ENCODE data around the gene GLS2.
A peak's percentile ranks its signal among the peaks of the same experiment; 100 is the strongest.
"Not testable (repeated sequence)": the region's sequence is repeated elsewhere in the genome, so short reads cannot be mapped to it uniquely, and the experiment has no call there.

The GLS2 gene

DNA sequence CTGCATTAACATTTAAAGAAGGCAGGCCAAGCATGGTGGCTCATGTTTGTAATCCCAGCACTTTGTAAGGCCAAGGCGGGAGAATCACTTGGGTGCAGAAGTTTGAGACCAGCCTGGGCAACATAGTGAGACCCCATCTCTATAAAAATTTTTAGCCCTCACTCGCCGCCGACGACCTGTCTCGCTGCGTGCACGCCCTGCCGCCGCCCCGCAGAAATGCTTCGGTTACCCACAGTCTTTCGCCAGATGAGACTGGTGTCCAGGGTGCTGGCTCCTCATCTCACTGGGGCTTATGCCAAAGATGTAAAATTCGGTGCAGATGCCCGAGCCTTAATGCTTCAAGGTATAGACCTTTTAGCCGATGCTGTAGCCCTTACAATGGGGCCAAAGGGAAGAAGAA, 22.8 kb upstream of the GLS2 start:
- Histone ChIP-seq H3K36me3 (replicated peaks; ENCODE audit: low read depth, low read length) (no peaks in the 10 kb centered on the region), H3K4me2 (ENCODE audit: low read length) (no peak overlapping the region), H3K27me3 (ENCODE audit: low read depth, low read length) (peaks cover 10% of the 10 kb centered on the region), H3K4me1 (ENCODE audit: low read length) (no peaks in the 10 kb centered on the region), H3K9ac (ENCODE audit: low read length) (no peak overlapping the region), H3K9me3 (ENCODE audit: insufficient read depth, low read length) (no peaks in the 10 kb centered on the region), H3K27ac (ENCODE audit: low read length) (no peak overlapping the region), H2AFZ (ENCODE audit: low read depth, low read length) (no peak overlapping the region), H4K20me1 (ENCODE audit: insufficient read depth, low read length) (no peaks in the 10 kb centered on the region), H3K4me3 (ENCODE audit: low read length) (no peak overlapping the region), H3K79me2 (ENCODE audit: low read length) (no peaks in the 10 kb centered on the region)
- TF ChIP-seq, protein P1, sequence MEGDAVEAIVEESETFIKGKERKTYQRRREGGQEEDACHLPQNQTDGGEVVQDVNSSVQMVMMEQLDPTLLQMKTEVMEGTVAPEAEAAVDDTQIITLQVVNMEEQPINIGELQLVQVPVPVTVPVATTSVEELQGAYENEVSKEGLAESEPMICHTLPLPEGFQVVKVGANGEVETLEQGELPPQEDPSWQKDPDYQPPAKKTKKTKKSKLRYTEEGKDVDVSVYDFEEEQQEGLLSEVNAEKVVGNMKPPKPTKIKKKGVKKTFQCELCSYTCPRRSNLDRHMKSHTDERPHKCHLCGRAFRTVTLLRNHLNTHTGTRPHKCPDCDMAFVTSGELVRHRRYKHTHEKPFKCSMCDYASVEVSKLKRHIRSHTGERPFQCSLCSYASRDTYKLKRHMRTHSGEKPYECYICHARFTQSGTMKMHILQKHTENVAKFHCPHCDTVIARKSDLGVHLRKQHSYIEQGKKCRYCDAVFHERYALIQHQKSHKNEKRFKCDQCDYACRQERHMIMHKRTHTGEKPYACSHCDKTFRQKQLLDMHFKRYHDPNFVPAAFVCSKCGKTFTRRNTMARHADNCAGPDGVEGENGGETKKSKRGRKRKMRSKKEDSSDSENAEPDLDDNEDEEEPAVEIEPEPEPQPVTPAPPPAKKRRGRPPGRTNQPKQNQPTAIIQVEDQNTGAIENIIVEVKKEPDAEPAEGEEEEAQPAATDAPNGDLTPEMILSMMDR (IDR thresholded peaks at IDR 0.05; ENCODE audit: low read depth, low read length) = no peak
- TF ChIP-seq EZH2phosphoT487 (IDR thresholded peaks at IDR 0.05; ENCODE audit: low read depth) = no peak

DNA sequence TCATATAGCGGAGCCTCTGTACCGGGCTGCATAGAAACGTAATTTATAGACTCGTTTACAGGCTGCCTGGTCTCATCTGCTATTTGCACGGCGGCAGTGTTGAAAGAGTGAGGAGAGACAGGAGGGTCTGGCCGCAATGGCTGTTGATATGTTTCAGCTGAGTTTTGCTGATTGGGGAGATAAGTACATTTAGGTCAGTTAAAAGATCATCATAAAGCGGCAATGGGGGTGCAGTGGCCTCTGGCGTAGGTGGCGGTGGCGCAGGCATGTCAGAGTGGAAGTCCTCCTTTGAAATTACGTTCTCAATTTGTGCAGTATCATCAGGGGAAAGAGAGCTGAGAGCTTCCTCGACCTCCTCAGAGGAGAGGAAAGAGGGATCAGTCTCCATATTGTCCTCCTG, 11.9 kb upstream of the GLS2 start:
- H3K27me3 ChIP-seq (ENCODE audit: low read depth, low read length); H4K20me1 ChIP-seq (ENCODE audit: insufficient read depth, low read length); H3K4me1 ChIP-seq (ENCODE audit: low read length); H2AFZ ChIP-seq (ENCODE audit: low read depth, low read length); H3K4me2 ChIP-seq (ENCODE audit: low read length); H3K27ac ChIP-seq (ENCODE audit: low read length); H3K4me3 ChIP-seq (ENCODE audit: low read length); H3K79me2 ChIP-seq (ENCODE audit: low read length); H3K9ac ChIP-seq (ENCODE audit: low read length); H3K36me3 ChIP-seq (replicated peaks; ENCODE audit: low read depth, low read length); H3K9me3 ChIP-seq (ENCODE audit: insufficient read depth, low read length): not testable (repeated sequence)

DNA sequence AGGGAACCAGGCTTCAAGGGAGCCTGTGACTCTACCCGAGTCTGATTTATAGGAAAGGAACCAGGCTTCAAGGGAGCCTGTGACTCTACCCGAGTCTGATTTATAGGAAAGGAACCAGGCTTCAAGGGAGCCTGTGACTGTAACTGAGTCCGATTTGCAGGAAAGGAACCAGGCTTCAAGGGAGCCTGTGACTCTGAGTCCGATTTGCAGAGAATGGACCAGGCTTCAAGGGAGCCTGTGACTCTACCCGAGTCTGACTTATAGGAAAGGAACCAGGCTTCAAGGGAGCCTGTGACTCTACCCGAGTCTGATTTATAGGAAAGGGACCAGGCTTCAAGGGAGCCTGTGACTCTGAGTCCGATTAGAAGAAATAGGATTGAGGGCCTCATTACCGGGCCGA, 11.5 kb upstream of the GLS2 start:
- H3K36me3 ChIP-seq (replicated peaks; ENCODE audit: low read depth, low read length); H3K9ac ChIP-seq (ENCODE audit: low read length); H3K4me1 ChIP-seq (ENCODE audit: low read length); H3K79me2 ChIP-seq (ENCODE audit: low read length); H3K4me3 ChIP-seq (ENCODE audit: low read length); H3K4me2 ChIP-seq (ENCODE audit: low read length); H4K20me1 ChIP-seq (ENCODE audit: insufficient read depth, low read length); H3K27me3 ChIP-seq (ENCODE audit: low read depth, low read length); H3K9me3 ChIP-seq (ENCODE audit: insufficient read depth, low read length); H2AFZ ChIP-seq (ENCODE audit: low read depth, low read length); H3K27ac ChIP-seq (ENCODE audit: low read length): not testable (repeated sequence)

DNA sequence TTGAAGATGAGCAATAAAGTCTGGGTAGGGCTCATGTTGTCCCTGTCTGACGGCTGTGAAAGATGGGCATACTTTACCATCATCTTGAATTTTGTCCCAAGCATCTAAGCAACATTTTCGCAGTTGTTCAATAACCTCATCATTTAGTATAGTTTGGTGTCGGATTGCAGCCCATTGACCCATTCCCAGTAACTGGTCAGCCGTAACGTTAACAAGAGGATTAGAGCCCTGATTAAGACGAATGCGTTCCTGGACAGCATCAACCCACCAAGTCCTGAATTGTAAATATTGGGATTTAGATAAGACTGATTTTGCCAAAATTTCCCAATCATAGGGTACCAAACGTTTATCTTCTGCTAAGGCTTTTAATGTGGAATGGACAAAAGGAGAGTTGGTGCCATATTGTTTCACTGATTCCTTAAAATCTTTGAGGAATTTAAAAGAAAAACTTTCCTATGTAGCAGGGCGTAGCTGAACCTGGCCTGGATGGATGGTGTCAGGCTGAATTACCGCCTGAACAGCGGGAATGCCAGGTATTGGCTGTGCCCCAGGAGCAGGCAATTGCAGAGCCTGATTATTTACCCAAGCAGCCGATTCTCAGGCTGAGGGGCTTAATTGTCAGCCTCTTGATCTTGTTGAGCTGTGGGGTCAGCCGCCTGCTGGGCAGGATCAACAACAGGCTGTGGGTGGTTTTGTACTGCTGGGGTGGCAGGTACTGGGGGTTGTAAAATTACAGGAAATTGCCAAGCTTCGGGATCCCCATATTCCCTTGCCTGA, 10.4 kb upstream of the GLS2 start:
- not testable (repeated sequence) for H3K4me2 ChIP-seq (ENCODE audit: low read length); H2AFZ ChIP-seq (ENCODE audit: low read depth, low read length); H3K4me3 ChIP-seq (ENCODE audit: low read length); H4K20me1 ChIP-seq (ENCODE audit: insufficient read depth, low read length); H3K36me3 ChIP-seq (replicated peaks; ENCODE audit: low read depth, low read length); H3K27me3 ChIP-seq (ENCODE audit: low read depth, low read length); H3K27ac ChIP-seq (ENCODE audit: low read length); H3K9me3 ChIP-seq (ENCODE audit: insufficient read depth, low read length); H3K79me2 ChIP-seq (ENCODE audit: low read length); H3K4me1 ChIP-seq (ENCODE audit: low read length); H3K9ac ChIP-seq (ENCODE audit: low read length)

DNA sequence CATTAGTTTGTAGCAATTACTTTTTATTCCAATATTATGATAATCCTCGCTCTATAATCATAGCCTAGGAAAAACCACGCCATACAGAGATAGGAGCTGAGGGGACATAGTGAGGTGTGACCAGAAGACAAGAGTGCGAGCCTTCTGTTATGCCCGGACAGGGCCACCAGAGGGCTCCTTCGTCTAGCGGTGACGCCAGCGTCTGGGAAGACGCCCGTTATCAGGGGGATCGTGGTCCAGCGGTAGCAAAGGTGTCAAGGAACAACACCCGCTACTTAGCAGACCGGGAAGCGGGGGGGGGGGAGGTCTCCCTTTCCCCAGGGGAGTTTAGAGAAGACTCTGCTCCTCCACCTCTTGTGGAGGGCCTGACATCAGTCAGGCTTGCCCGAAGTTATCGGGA, 8.7 kb upstream of the GLS2 start:
- Histone ChIP-seq H3K4me2 (ENCODE audit: low read length) (peak overlapping the region; percentile 45), H3K4me3 (ENCODE audit: low read length) (peak overlapping the region; percentile 50; the same call in 1 of the 2 replicates)
- H2AFZ ChIP-seq (ENCODE audit: low read depth, low read length); H3K79me2 ChIP-seq (ENCODE audit: low read length); H3K27ac ChIP-seq (ENCODE audit: low read length); H3K9me3 ChIP-seq (ENCODE audit: insufficient read depth, low read length); H3K4me1 ChIP-seq (ENCODE audit: low read length); H4K20me1 ChIP-seq (ENCODE audit: insufficient read depth, low read length); H3K27me3 ChIP-seq (ENCODE audit: low read depth, low read length); H3K36me3 ChIP-seq (replicated peaks; ENCODE audit: low read depth, low read length); H3K9ac ChIP-seq (ENCODE audit: low read length): not testable (repeated sequence)
- TF ChIP-seq, protein P1 (IDR thresholded peaks at IDR 0.05; ENCODE audit: low read depth, low read length) = peak; percentile 23; the same call in 1 of the 2 replicates

DNA sequence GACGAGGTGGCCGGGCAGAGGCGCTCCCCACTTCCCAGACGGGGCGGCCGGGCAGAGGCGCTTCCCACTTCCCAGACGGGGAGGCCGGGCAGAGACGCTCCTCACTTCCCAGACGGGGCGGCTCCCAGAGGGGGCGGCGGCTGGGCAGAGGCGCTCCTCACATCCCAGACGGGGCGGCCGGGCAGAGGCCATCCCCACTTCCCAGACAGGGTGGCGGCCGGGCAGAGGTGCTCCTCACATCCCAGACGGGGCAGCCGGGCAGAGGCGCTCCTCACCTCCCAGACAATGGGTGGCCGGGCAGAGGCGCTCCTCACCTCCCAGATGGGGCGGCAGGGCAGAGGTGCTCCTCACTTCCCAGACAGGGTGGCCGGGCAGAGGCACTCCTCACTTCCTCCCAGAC, 6.5 kb upstream of the GLS2 start:
- not testable (repeated sequence) for H3K36me3 ChIP-seq (replicated peaks; ENCODE audit: low read depth, low read length)

DNA sequence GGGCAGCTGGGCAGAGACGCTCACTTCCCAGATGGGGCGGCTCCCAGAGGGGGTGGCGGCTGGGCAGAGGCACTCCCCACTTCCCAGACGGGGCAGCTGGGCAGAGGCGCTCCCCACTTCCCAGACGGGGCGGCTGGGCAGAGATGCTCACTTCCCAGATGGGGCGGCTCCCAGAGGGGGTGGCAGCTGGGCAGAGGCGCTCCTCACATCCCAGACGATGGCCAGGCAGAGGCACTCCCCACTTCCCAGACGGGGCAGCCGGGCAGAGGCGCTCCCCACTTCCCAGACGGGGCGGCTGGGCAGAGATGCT, 6.1 kb upstream of the GLS2 start:
- H3K27me3 ChIP-seq (ENCODE audit: low read depth, low read length); H3K9me3 ChIP-seq (ENCODE audit: insufficient read depth, low read length); H3K36me3 ChIP-seq (replicated peaks; ENCODE audit: low read depth, low read length); H3K9ac ChIP-seq (ENCODE audit: low read length); H2AFZ ChIP-seq (ENCODE audit: low read depth, low read length); H3K4me3 ChIP-seq (ENCODE audit: low read length); H3K4me1 ChIP-seq (ENCODE audit: low read length); H3K27ac ChIP-seq (ENCODE audit: low read length); H4K20me1 ChIP-seq (ENCODE audit: insufficient read depth, low read length); H3K4me2 ChIP-seq (ENCODE audit: low read length); H3K79me2 ChIP-seq (ENCODE audit: low read length): not testable (repeated sequence)

More for the DNA sequence above, 6.5 kb upstream of the GLS2 start:
- not testable (repeated sequence) for H3K9me3 ChIP-seq (ENCODE audit: insufficient read depth, low read length); H4K20me1 ChIP-seq (ENCODE audit: insufficient read depth, low read length); H3K79me2 ChIP-seq (ENCODE audit: low read length); H3K4me1 ChIP-seq (ENCODE audit: low read length); H3K4me2 ChIP-seq (ENCODE audit: low read length); H3K27me3 ChIP-seq (ENCODE audit: low read depth, low read length); H2AFZ ChIP-seq (ENCODE audit: low read depth, low read length); H3K27ac ChIP-seq (ENCODE audit: low read length); H3K4me3 ChIP-seq (ENCODE audit: low read length); H3K9ac ChIP-seq (ENCODE audit: low read length)

DNA sequence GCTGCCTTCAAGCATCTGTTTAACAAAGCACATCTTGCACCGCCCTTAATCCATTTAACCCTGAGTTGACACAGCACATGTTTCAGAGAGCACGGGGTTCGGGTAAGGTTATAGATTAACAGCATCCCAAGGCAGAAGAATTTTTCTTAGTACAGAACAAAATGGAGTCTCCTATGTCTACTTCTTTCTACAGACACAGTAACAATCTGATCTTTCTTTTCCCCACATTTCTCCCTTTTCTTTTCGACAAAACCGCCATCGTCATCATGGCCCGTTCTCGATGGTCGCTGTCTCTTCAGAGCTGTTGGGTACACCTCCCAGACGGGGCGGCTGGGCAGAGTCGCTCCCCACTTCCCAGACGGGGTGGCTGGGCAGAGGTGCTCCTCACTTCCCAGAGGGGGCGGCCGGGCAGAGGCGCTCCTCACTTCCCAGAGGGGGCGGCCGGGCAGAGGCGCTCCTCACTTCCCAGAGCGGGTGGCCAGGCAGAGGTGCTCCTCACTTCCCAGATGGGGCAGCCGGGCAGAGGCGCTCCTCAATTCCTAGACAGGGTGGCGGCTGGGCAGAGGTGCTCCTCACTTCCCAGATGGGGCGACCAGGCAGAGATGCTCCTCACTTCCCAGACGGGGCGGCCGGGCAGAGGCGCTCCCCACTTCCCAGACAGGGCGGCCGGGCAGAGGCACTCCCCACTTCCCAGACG, 5.6 kb upstream of the GLS2 start:
- H3K4me1 ChIP-seq (ENCODE audit: low read length); H3K27me3 ChIP-seq (ENCODE audit: low read depth, low read length); H3K4me2 ChIP-seq (ENCODE audit: low read length); H3K79me2 ChIP-seq (ENCODE audit: low read length); H3K9ac ChIP-seq (ENCODE audit: low read length); H3K9me3 ChIP-seq (ENCODE audit: insufficient read depth, low read length); H3K4me3 ChIP-seq (ENCODE audit: low read length); H3K36me3 ChIP-seq (replicated peaks; ENCODE audit: low read depth, low read length); H4K20me1 ChIP-seq (ENCODE audit: insufficient read depth, low read length); H3K27ac ChIP-seq (ENCODE audit: low read length); H2AFZ ChIP-seq (ENCODE audit: low read depth, low read length): not testable (repeated sequence)

All from OCI-LY3 (cell line).